ENCODE results near the gene HDAC2.

HDAC2 gene

DNA sequence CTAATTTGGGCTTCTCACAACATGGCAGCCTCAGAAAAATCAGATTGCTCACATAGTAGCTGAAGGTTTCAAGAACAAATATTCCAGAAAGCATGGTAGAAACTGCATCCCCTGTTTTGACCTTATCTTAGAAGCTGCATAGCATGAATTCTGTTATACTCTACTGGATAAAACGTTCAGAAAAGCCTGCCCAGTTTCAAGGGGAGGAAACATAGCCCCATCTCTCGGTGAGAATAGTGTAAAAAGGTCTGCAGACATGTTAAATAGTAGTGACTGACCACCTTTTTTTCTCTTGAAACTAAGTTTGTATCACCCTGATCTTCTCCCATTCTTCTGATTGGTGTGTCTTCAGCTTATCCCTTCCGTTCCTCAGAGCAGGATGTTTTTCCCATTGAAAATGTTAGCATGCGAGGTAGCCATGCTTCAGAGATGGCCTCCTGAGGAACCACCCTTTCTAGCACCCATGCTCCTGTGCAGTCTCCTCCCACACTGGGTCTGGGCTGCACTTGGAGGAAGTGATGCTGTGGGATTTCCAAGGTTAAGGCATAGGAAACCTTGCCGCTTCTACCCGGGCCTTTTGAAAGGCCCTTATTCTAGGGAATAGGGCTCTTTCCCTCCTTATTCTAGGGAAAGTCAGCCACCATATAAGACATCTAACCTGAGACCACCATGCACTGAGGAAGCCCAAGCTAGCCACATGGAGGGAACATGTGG lies 63.7 kb downstream of the HDAC2 start:
- DNase-seq = no peak

DNA sequence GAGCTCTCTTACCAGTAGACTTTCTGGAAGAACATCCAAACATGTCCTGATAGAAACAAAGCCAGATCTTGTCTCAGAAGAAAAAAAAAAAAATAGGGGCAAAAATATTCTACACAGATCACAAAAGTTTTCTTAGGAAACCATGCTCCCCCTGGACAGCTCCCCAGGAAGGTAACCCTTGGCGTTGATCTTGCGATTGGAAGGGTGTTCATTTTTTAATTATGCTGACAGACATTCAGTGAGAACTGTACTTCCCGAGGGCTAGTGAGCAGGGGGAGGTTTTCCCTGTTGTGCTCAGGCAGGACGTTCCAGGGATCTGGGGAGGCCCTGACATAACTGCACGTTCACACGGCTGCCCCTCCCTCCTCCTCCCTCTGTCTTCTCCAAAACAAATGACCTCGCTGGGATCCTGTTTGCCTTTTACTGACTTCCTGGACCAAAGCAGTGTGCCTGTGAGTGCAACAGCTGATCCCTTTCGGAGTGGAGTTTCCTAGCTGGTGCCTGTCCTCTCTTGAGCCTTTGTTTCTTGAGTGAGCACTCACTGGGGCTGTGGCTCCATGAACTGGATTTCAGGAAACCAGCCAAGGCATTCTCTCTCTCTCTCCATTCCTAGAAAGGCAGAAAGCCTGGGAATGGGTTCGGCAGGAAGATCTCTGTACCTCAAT lies 67.2 kb downstream of the HDAC2 start:
- no peak for DNase-seq

DNA sequence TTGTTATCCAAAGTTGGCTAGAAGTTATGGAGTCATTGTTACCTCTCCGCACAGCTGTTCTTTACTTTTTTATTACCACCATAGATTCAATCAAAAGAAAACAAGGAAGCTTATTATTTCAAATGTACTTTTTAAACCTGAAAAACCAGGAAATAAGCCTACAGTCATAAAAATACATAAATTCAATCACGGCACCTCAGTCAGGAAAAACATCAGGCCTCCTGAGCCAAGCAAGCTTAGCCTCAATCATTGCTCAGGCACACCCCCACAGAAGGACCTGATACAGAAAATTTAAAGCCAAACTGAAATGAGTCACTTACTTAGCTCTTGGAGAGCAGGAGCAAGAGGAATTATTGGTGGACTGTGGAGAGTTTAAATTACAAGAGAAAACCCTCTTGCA lies 69.5 kb downstream of the HDAC2 start:
- no peak for DNase-seq

DNA sequence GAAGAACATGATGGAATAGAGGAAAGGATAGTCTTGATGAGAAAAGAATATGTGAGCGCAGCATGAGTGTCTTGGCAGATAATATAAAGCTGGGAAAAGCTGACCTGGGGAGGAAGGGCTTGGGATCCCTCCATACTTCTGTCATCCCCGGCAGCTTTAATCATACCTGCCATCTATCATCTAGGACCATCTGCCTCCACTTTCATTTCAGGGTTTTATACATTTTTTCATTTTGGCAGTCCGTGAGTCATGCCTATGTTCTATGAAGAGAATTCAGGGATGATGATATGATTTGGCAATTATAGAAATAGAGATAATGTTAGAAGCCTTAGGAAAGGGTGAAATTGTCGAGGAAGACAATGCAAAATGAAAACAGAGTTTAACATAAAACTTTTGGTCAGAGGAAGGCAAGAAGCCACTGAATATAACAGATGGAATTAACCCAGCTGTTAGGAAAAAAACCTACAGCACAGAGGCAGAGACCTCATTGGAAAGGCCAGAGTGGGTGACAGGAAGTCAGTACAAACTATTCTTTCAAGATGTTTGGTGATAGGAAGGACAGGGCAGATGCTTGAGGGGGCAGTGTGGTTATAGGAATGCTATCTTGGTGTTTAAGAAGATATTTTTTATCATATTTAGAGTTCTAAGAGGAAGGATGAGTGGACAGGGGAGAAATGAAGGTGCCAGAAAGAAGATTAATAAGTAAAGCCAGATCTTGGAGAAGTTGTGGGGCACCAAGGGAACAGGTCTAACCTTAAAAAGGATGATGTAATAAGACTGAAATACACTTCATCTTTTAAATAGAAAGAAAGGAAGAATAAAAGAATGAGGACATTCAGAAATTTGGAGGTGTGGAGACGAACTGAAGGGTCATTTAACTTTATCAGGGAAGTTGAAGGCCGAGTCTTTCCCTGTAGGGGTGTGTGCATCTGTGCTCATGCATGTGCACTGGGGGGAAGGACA lies 76.0 kb downstream of the HDAC2 start:
- DNase-seq = no peak

DNA sequence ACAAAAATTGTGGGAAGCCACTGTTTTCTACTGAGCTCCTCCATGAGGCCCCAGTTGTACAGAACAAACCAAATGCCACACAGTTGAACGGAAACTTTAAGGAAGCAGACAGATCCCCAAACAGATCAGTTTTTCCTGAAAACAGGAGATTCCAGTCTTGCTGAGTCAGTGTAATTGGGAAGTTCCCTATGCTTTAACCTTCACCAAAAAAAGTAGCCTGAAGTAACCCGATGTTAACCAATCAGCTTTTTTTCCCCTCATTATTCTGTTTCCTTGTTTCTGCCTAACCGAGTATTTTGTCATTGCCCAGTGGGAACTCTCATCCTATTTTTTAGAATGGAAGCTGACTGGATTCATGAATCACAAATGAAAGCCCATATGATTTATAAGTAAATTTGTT lies 77.1 kb downstream of the HDAC2 start:
- no peak for DNase-seq

DNA sequence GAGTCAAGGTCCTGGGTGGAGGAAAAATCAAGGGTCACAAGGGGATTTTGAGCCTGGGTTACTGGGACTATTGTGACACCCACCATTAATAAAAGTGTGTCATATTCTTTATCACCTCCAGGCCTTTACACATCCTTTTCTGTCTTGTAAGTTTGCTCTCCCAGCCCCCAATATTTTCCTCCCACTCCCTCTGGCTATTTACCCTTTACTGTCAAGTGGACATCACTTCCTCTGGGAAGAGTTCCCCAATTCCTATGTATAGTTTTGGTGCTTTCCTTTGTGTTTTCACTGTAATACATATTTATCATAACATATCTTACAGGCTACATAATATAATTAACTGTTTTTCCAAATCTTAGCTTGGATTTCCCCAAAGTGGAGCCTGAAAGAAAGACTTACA lies 77.5 kb downstream of the HDAC2 start:
- DNase-seq = no peak

DNA sequence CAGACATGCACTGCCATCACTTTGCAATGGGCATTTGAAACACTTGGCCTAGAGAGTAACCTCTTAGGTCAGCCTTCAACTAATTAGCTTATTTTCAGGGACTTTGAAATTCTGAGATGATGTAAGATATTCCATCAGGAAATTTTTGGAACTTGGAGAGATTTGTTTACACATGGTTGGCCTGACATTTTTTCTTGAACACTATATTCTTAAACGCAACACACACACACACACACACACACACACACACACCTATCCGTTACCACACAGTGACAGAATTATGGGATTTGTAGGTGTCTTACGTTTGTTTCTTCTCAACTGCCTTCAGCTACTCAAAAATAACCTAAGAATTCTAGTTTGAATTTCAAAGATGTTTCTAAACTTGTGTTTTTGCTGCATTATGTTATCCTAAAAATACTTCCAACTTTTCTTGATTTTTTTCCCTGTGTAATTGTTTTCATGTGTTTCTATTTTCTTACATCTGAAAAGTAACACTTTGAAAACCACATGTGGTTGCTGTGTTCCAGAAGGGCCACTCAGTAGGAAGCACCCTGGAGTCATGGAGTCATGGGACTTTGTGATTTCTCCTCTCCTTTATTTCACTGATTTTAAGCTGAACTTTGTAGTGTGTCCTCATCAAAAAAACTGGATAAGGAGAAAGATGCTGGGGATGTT lies 81.9 kb downstream of the HDAC2 start:
- no peak for DNase-seq

DNA sequence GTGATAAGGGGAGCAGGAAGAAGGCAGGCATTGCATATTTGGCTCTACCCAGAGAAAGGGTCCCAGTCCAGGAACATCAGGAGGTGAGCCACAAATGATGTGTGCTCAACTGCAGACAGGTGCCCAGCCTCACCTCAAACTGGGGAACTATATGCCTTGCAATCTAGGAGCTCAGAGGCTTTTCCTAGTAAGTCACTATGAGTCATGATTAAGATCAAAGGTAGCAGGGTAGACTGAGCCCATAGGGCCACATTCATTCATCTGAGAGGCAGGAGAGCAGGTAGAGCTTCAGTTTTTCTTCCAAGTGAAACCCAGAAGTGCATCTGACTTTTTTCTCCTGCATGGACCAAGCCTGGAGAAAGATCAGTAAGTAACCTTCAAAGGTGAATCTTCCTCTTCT lies 82.5 kb downstream of the HDAC2 start:
- no peak for DNase-seq

DNA sequence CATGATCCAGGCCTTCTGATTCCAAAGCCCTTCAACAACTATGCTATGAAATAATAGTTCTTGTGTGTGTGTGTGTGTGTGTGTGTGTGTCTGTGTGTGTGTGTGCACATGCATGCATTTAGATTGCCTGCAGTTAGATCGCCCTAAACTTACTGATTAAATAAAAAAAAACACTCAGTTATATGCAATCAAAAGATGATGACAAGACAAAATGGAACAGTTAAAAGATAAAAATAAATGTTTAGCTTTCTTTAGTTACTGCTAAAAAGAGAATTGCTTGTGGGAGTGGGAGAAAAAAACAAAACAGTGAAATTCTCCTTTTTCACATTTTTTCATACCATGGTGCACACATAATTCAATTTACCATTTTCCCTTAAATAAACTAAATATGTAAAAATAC lies 84.4 kb downstream of the HDAC2 start:
- DNase-seq = no peak

DNA sequence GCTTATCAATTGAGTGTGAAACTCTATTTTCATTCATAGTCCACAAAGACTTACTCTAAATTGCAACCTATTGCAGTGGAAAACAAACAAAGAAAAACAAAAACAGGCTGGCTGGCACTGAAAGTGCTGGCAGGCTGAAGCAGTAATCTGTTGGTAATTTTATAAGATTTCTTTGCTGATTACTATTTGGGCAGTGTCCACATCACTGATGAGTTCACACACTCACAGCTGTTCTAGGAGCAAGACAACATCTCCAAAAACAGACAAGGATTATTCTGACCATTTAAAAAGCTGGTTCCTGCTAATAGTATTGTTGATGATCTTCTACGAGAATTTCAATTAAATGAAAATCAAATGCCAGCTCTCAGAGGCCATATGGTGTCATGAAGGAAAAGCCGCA lies 86.9 kb downstream of the HDAC2 start:
- no peak for DNase-seq

Data from NCI-H345 (cell line).